Upper lobe of left lung (tissue), 6 donors: ENCODE data around the gene PLS3. TPM values are rescaled to one million over a fixed set of nuclear protein-coding genes. Genes with fewer than 3 reads are reported as not detected.

Experiments
- ATAC-seq, 2 donors: fragments of 200-7000 bp; cut with Tn5 transposase; one replicate each; pipeline ENCODE4 v1.9.1; 2022; ENCODE audit warnings: mild to moderate bottlenecking in 2 of 2, moderate library complexity in 2 of 2; ENCODE audit not compliant: low FRiP score in 2 of 2
- DNase-seq, 2 donors: peaks; one replicate each; pipeline ENCODE4 v3.0.0-alpha.2; 2019 to 2020
- H3K27ac ChIP-seq, 4 donors: fragments of 200-600 bp; sonication (generic); one replicate each; pipeline ENCODE4 v1.5.1; 2016 to 2019
- H3K27me3 ChIP-seq, 4 donors: fragments of 200-600 bp; sonication (generic); one replicate each; pipeline ENCODE4 v1.5.1; 2017 to 2019
- H3K36me3 ChIP-seq, 4 donors: fragments of 200-600 bp; sonication (generic); one replicate each; pipeline ENCODE4 v1.5.1; 2016 to 2019
- H3K4me1 ChIP-seq, 4 donors: fragments of 200-600 bp; sonication (generic); one replicate each; pipeline ENCODE4 v1.5.1; 2018 to 2019
- H3K4me3 ChIP-seq, 4 donors: fragments of 200-600 bp; sonication (generic); one replicate each; pipeline ENCODE4 v1.5.1; 2017 to 2019; ENCODE audit warnings: mild to moderate bottlenecking in 2 of 4, moderate library complexity in 1 of 4
- H3K9me3 ChIP-seq, 4 donors: fragments of 200-600 bp; sonication (generic); one replicate each; pipeline ENCODE4 v1.5.1; 2018 to 2019
- CTCF ChIP-seq, 6 experiments: fragments of 450-650 bp in 4 of 6; fragments of 200-600 bp in 2 of 6; sonication (generic) in 2 of 6; IDR thresholded peaks; one replicate each; pipeline ENCODE4 v1.5.1; 2016 to 2019; ENCODE audit warnings: antibody characterized with exemption in 6 of 6
- EP300 ChIP-seq, 4 donors: sonication (generic); formaldehyde crosslinking; IDR thresholded peaks; one replicate each; pipeline ENCODE4 v1.5.1; 2017; ENCODE audit warnings: antibody characterized with exemption in 4 of 4, control low read depth in 2 of 4
- POLR2A ChIP-seq, 4 donors: fragments of 450-650 bp; IDR thresholded peaks; one replicate each; pipeline ENCODE4 v1.5.1; 2016 to 2017; ENCODE audit warnings: antibody characterized with exemption in 4 of 4, mild to moderate bottlenecking in 2 of 4
- POLR2AphosphoS5 ChIP-seq, 2 donors: sonication (generic); formaldehyde crosslinking; IDR thresholded peaks; one replicate each; pipeline ENCODE4 v1.5.1; 2017; ENCODE audit warnings: antibody characterized with exemption in 2 of 2
- WGBS, 2 donors: methylation state at CpG; one replicate each; pipeline ENCODE4 v1.1.5; 2017 to 2018; 5-methylcytosine and 5-hydroxymethylcytosine counted together
- total RNA-seq, 6 donors: library from RNA; depleted of rRNA in 4 of 6; stranded (reverse); fragments of >200 nt in 4 of 6; gene quantifications; one replicate each; pipeline versions ENCODE4 v1.1.0 to v1.2.1, GENCODE V29; 2016 to 2021
- donor health status: DM: no; HTN: no; CAD: no; lungs with moderate emphysema.
- donor health status: DM: no; HTN: yes; CAD: no; lungs with severe emphysema.

Gene PLS3
- total RNA-seq, result 100 to 1,000 TPM in 5 of 6 donors, 10 to 100 TPM in 1; 56.6 to 199 (median 157) TPM

- H3K4me1 ChIP-seq, result no peaks in the 10 kb centered on the region
- DNase-seq (peak; percentile 84 to 91), ATAC-seq (peak; percentile 87 to 91)
- 0 to 4% methylated on average over 7 to 12 of the region's 40 CpGs for WGBS, 2 donors
- H3K27ac ChIP-seq, result peak within 1 kb of the TSS; percentile 90 to 95 (median 90)
- H3K27me3 ChIP-seq, result peaks cover 0 to 20% (median 0%) of the 10 kb centered on the region in 4 donors
- H3K4me3 ChIP-seq, result peak within 1 kb of the TSS; percentile 45 to 64 (median 52)
- TF ChIP-seq POLR2AphosphoS5 (IDR thresholded peaks at IDR 0.05), result peak; percentile 40 to 83
- TF ChIP-seq CTCF (IDR thresholded peaks at IDR 0.05), result no peak
- TF ChIP-seq POLR2A (IDR thresholded peaks at IDR 0.05), result peak in 1 of 4 donors; percentile 74
- no peaks in the 10 kb centered on the region for H3K9me3 ChIP-seq
- H3K36me3 ChIP-seq, result no peaks in the 10 kb centered on the region
Observed at GRCh38 chrX:115560978-115561604, at the start of gene PLS3. PLS3 (plus strand) TSS chrX:115561174; CDS start chrX:115610251, 49,077 bp downstream.

- no peaks in the 10 kb centered on the region for H3K36me3 ChIP-seq
- 45 to 68% methylated on average over 2 of the region's 2 CpGs for WGBS, 2 donors
Observed at GRCh38 chrX:115518113-115518512, 42.9 kb upstream of the PLS3 start.

GRCh38 chrX:115521741-115522140 lies 39.2 kb upstream of the PLS3 start:
- Histone ChIP-seq H3K36me3 (no peaks in the 10 kb centered on the region), H3K4me3 (no peak overlapping the region), H3K27me3 (no peaks in the 10 kb centered on the region), H3K4me1 (no peaks in the 10 kb centered on the region), H3K27ac (no peak overlapping the region), H3K9me3 (no peaks in the 10 kb centered on the region)
- WGBS, 2 donors, result 40 to 41% methylated on average over 1 of the region's 1 CpG
- TF ChIP-seq EP300 (IDR thresholded peaks at IDR 0.05) (no peak), POLR2AphosphoS5 (IDR thresholded peaks at IDR 0.05) (no peak), POLR2A (IDR thresholded peaks at IDR 0.05) (no peak), CTCF (IDR thresholded peaks at IDR 0.05) (no peak)
- DNase-seq (no peak), ATAC-seq (no peak)

More at GRCh38 chrX:115518113-115518512, 42.9 kb upstream of the PLS3 start:
- Histone ChIP-seq H3K9me3 (no peaks in the 10 kb centered on the region), H3K27ac (no peak overlapping the region), H3K27me3 (no peaks in the 10 kb centered on the region), H3K4me1 (no peaks in the 10 kb centered on the region), H3K4me3 (no peak overlapping the region)
- ATAC-seq (no peak), DNase-seq (no peak)
- no peak for TF ChIP-seq CTCF (IDR thresholded peaks at IDR 0.05)
- no peak for TF ChIP-seq EP300 (IDR thresholded peaks at IDR 0.05)
- TF ChIP-seq POLR2AphosphoS5 (IDR thresholded peaks at IDR 0.05), result no peak
- no peak for TF ChIP-seq POLR2A (IDR thresholded peaks at IDR 0.05)

GRCh38 chrX:115522952-115523351 lies 38.0 kb upstream of the PLS3 start:
- Histone ChIP-seq H3K27ac (no peak overlapping the region), H3K4me1 (no peaks in the 10 kb centered on the region), H3K36me3 (no peaks in the 10 kb centered on the region), H3K4me3 (no peak overlapping the region), H3K9me3 (no peaks in the 10 kb centered on the region), H3K27me3 (no peaks in the 10 kb centered on the region)
- DNase-seq (no peak), ATAC-seq (no peak)
- TF ChIP-seq POLR2AphosphoS5 (IDR thresholded peaks at IDR 0.05), result no peak

- Histone ChIP-seq H3K4me3 (no peak overlapping the region), H3K36me3 (no peaks in the 10 kb centered on the region), H3K9me3 (no peaks in the 10 kb centered on the region), H3K27ac (no peak overlapping the region), H3K27me3 (no peaks in the 10 kb centered on the region), H3K4me1 (no peaks in the 10 kb centered on the region)
- TF ChIP-seq EP300 (IDR thresholded peaks at IDR 0.05) (peak in 1 of 4 donors; percentile 83), CTCF (IDR thresholded peaks at IDR 0.05) (no peak), POLR2A (IDR thresholded peaks at IDR 0.05) (no peak), POLR2AphosphoS5 (IDR thresholded peaks at IDR 0.05) (no peak)
- 69 to 77% methylated on average over 5 to 7 of the region's 7 CpGs for WGBS, 2 donors
- peak in 1 of 2 donors; percentile 74 for DNase-seq
- peak in 1 of 2 donors; percentile 75 for ATAC-seq
Observed at GRCh38 chrX:115525486-115525885, 35.5 kb upstream of the PLS3 start.
